SK-N-SH (cell line): ENCODE data around the gene AGAP1. TPM values are rescaled to one million over a fixed set of nuclear protein-coding genes. Genes with fewer than 3 reads are reported as not detected.

ENCODE experiments used
- CTCF ChIA-PET: fragments of 300-600, 350-600 bp; formaldehyde crosslinking; extraction: SDS; loops from one replicate; lab custom pipeline; 2021; lab: Yijun Ruan, JAX
- POLR2A ChIA-PET: fragments of 350-600 bp; sonication (Branson Sonifier 250); formaldehyde crosslinking; extraction: SDS; loops from one replicate; lab custom pipeline; 2020; ENCODE audit warnings: antibody characterized with exemption, inconsistent platforms; lab: Yijun Ruan, JAX
- DNase-seq: peaks from one replicate; pipeline ENCODE4 v3.0.0; 2012
- H2AFZ ChIP-seq: fragments of 200-600 bp; sonication (generic); 2 replicates; pipeline ENCODE4 v1.8.1; 2016; ENCODE audit warnings: antibody characterized with exemption, mild to moderate bottlenecking, low read depth
- H3F3A ChIP-seq: fragments of 200-600 bp; sonication (generic); replicated peaks from 2 replicates; pipeline ENCODE3; 2016; ENCODE audit warnings: antibody characterized with exemption, mild to moderate bottlenecking; ENCODE audit not compliant: insufficient read depth
- H3K27ac ChIP-seq, 2 experiments: fragments of 200-500 bp in 1 of 2; fragments of 200-600 bp in 1 of 2; sonication (Bioruptor generic) in 1 of 2; sonication (generic), shearing (Covaris generic) in 1 of 2; 2 replicates each; pipeline versions ENCODE4 v1.5.1 to v1.6.1; 2014 to 2016; ENCODE audit warnings: low read depth in 2 of 2, inconsistent platforms in 1 of 2, low read length in 1 of 2, mild to moderate bottlenecking in 1 of 2, mixed read lengths in 1 of 2
- H3K27me3 ChIP-seq: fragments of 200-600 bp; sonication (generic), shearing (Covaris generic); 2 replicates; pipeline ENCODE4 v1.6.1; 2016; ENCODE audit warnings: mixed run types; ENCODE audit not compliant: insufficient read depth
- H3K36me3 ChIP-seq, 2 experiments: fragments of 200-500 bp in 1 of 2; fragments of 200-600 bp in 1 of 2; sonication (Bioruptor generic) in 1 of 2; sonication (generic) in 1 of 2; replicated peaks in 1 of 2; 2 replicates each; pipeline versions ENCODE3 to v1.5.1; 2014 to 2016; ENCODE audit warnings: low read length in 1 of 2, mild to moderate bottlenecking in 1 of 2; ENCODE audit not compliant: insufficient read depth in 2 of 2, control insufficient read depth in 1 of 2
- H3K4me1 ChIP-seq, 2 experiments: fragments of 200-500 bp in 1 of 2; fragments of 200-600 bp in 1 of 2; sonication (Bioruptor generic) in 1 of 2; sonication (generic), shearing (Covaris generic) in 1 of 2; 2 replicates each; pipeline versions ENCODE4 v1.5.1 to v1.6.1; 2014 to 2016; ENCODE audit warnings: low read depth in 1 of 2, low read length in 1 of 2, mixed run types in 1 of 2; ENCODE audit not compliant: insufficient read depth in 2 of 2, control insufficient read depth in 1 of 2
- H3K4me2 ChIP-seq: fragments of 200-600 bp; sonication (generic), shearing (Covaris generic); 2 replicates; pipeline ENCODE4 v1.6.1; 2017; ENCODE audit warnings: mixed run types
- H3K4me3 ChIP-seq, 2 experiments: fragments of 200-500 bp in 1 of 2; fragments of 200-600 bp in 1 of 2; sonication (Bioruptor generic) in 1 of 2; sonication (generic), shearing (Covaris generic) in 1 of 2; 2 replicates each; pipeline versions ENCODE4 v1.5.1 to v1.8.1; 2014 to 2016; ENCODE audit warnings: low read depth in 2 of 2, inconsistent platforms in 1 of 2, low read length in 1 of 2, mild to moderate bottlenecking in 1 of 2, mixed read lengths in 1 of 2, moderate library complexity in 1 of 2
- H3K79me2 ChIP-seq: fragments of 200-600 bp; sonication (generic); 2 replicates; pipeline ENCODE4 v1.8.1; 2017; ENCODE audit warnings: mild to moderate bottlenecking; ENCODE audit not compliant: insufficient read depth
- H3K9ac ChIP-seq: fragments of 200-600 bp; sonication (generic); 2 replicates; pipeline ENCODE4 v1.6.1; 2017; ENCODE audit warnings: mixed run types
- H3K9me2 ChIP-seq: fragments of 200-600 bp; sonication (generic); 2 replicates; pipeline ENCODE4 v1.6.1; 2017; ENCODE audit warnings: mixed run types
- H3K9me3 ChIP-seq: fragments of 200-600 bp; sonication (generic); 2 replicates; pipeline ENCODE4 v1.6.1; 2017; ENCODE audit warnings: mixed run types, mild to moderate bottlenecking, moderate library complexity
- H4K20me1 ChIP-seq: fragments of 200-600 bp; sonication (generic); 2 replicates; pipeline ENCODE4 v1.6.1; 2017; ENCODE audit warnings: mild to moderate bottlenecking, mixed run types; ENCODE audit not compliant: insufficient read depth
- ELF1 ChIP-seq: IDR thresholded peaks from 2 replicates; pipeline ENCODE4 v1.4.0; 2012
- EP300 ChIP-seq, 2 experiments: IDR thresholded peaks; 2 replicates each; pipeline versions ENCODE4 v1.4.0 to v1.6.1; 2012; ENCODE audit warnings: borderline replicate concordance in 1 of 2, low read depth in 1 of 2, low read length in 1 of 2
- FOSL2 ChIP-seq: IDR thresholded peaks from 2 replicates; pipeline ENCODE4 v1.4.0; 2012; ENCODE audit warnings: low read depth, mild to moderate bottlenecking, moderate library complexity, borderline replicate concordance
- FOXJ3 ChIP-seq: sonication (generic); formaldehyde crosslinking; IDR thresholded peaks from 2 replicates; pipeline ENCODE4 v1.5.1; 2020; ENCODE audit warnings: mild to moderate bottlenecking, missing genetic modification reagents
- FOXM1 ChIP-seq: IDR thresholded peaks from 2 replicates; pipeline ENCODE4 v1.4.0; 2012; ENCODE audit warnings: low read depth, mild to moderate bottlenecking
- GATA2 ChIP-seq: sonication (generic); formaldehyde crosslinking; IDR thresholded peaks from 2 replicates; pipeline ENCODE4 v1.5.0; 2020; ENCODE audit warnings: mild to moderate bottlenecking, missing genetic modification reagents
- JUND ChIP-seq: IDR thresholded peaks from 2 replicates; pipeline ENCODE4 v1.4.0; 2012
- MXI1 ChIP-seq: IDR thresholded peaks from 2 replicates; pipeline ENCODE4 v1.6.1; 2012; ENCODE audit warnings: mild to moderate bottlenecking, low read depth, low read length, improper control_type of control experiment
- NRF1 ChIP-seq: IDR thresholded peaks from 2 replicates; pipeline ENCODE4 v1.6.1; 2012; ENCODE audit warnings: low read depth, mild to moderate bottlenecking, low read length
- RAD21 ChIP-seq: IDR thresholded peaks from 2 replicates; pipeline ENCODE4 v1.6.1; 2012; ENCODE audit warnings: mild to moderate bottlenecking, low read length
- RFX5 ChIP-seq: IDR thresholded peaks from 2 replicates; pipeline ENCODE4 v1.6.1; 2012; ENCODE audit warnings: mild to moderate bottlenecking, improper control_type of control experiment, low read length
- RXRA ChIP-seq: IDR thresholded peaks from 2 replicates; pipeline ENCODE4 v1.4.0; 2012; ENCODE audit warnings: low read depth, mild to moderate bottlenecking, borderline replicate concordance
- SIN3A ChIP-seq: IDR thresholded peaks from 2 replicates; pipeline ENCODE4 v1.6.1; 2012; ENCODE audit warnings: low read depth, mild to moderate bottlenecking, low read length, moderate library complexity, borderline replicate concordance
- TAF1 ChIP-seq: IDR thresholded peaks from 2 replicates; pipeline ENCODE4 v1.6.1; 2012; ENCODE audit warnings: low read depth, mild to moderate bottlenecking, low read length, moderate library complexity, borderline replicate concordance
- USF1 ChIP-seq: IDR thresholded peaks from 2 replicates; pipeline ENCODE4 v1.4.0; 2012; ENCODE audit warnings: low read depth, borderline replicate concordance
- YY1 ChIP-seq: IDR thresholded peaks from 2 replicates; pipeline ENCODE4 v1.4.0; 2012; ENCODE audit warnings: low read depth, mild to moderate bottlenecking
- ZBTB33 ChIP-seq: IDR thresholded peaks from 2 replicates; pipeline ENCODE4 v1.4.0; 2012; ENCODE audit warnings: low read depth, borderline replicate concordance
- WGBS: methylation state at CpG from one replicate; pipeline ENCODE4 v1.1.6; 2017; ENCODE audit warnings: low lambda C conversion rate; 5-methylcytosine and 5-hydroxymethylcytosine counted together
- polyA plus RNA-seq, 3 experiments: library from polyadenylated mRNA; depleted of rRNA; stranded (reverse); fragments of >200 nt; gene quantifications; 2 replicates each; pipeline ENCODE4 v1.2.3, GENCODE V29; 2012
- TF ChIP-seq, protein P1 (sequence below): IDR thresholded peaks from 2 replicates; pipeline ENCODE4 v1.4.0; 2012; ENCODE audit warnings: low read depth

Gene AGAP1
- polyA plus RNA-seq, 1 of the 3 experiments (the other 2 are of a cell fraction): 8.8 TPM

DNA sequence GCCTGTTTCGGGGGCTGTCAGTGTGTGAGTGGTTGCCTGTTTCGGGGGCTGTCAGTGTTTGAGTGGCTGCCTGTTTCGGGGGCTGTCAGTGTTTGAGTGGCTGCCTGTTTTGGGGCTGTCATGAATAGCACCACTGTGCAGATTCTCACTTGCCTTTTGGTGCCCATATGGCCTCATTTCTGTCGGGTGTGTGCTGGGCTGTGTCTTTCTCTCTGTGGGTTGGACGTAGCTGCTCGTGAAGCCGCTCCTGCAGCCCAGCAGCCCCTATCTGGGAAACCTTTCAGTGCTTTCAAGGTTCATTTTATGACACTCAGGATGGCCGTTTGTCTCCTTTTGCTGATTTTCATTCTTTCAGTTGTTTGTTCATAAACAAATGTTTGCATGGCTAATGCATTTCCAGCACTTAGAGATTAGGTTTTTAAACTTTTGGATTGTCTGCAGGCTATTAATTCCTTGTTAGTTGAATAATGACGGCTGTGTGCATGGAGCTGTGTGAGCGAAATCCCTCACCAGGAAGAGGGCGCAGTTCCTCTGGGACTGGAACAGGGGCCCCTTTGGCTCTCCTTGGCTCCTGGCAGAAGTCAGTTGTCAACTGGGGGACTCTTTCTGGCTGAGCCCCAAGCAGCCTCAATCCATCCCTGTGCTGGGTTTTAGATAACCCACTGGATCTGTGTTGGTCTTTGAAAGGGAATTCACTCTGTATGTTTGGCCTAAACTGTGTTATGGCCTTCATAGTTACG is 10.8 kb downstream of the AGAP1 start:
- POLR2A ChIA-PET: no interaction called here
- Histone ChIP-seq H3K79me2 (peaks cover 76% of the 10 kb centered on the region), H3K9ac (no peak overlapping the region), H3K27ac (peak overlapping the region in 1 of 2 experiments; percentile 30; a peak in 1 of 4 replicates), H4K20me1 (peaks cover 52% of the 10 kb centered on the region), H3K4me3 (no peak overlapping the region), H3K27me3 (no peaks in the 10 kb centered on the region), H3K36me3 (no peaks in the 10 kb centered on the region), H3K4me1 (peaks cover 24 to 40% of the 10 kb centered on the region in 2 experiments), H3K9me3 (no peaks in the 10 kb centered on the region), H2AFZ (no peak overlapping the region), H3K4me2 (no peak overlapping the region), H3F3A (peaks cover 3% of the 10 kb centered on the region), H3K9me2 (no peaks in the 10 kb centered on the region)
- CTCF ChIA-PET: interaction anchor here (0.9 to 2.9 kb wide), 5 partner anchors 10 to 157 kb away, joined by 3 to 10 read pairs (median 4); no protein-coding TSS in a partner anchor
- TF ChIP-seq EP300 (IDR thresholded peaks at IDR 0.05; ENCODE audit: borderline replicate concordance in 1 of 2, low read depth in 1 of 2, low read length in 1 of 2) (no peak), MXI1 (0 out of 2 replicates have a peak, but pooled peaks have one; percentile 15), USF1 (no peak)
- WGBS: 92% methylated on average over 11 of the region's 12 CpGs
- DNase-seq: peak; percentile 49

GRCh38 chr2:235505181-235505741 is 11.4 kb downstream of the AGAP1 start:
- H3K4me1 ChIP-seq: peaks cover 24 to 39% of the 10 kb centered on the region in 2 experiments
- no peaks in the 10 kb centered on the region for H3K36me3 ChIP-seq
- peak; percentile 53 for DNase-seq
- no peak overlapping the region for H2AFZ ChIP-seq
- ChIA-PET POLR2A (no interaction called here), CTCF (interaction anchor here (0.9 to 2.9 kb wide), 4 partner anchors 9 to 89 kb away, joined by 3 to 10 read pairs (median 4); no protein-coding TSS in a partner anchor)
- peaks cover 3% of the 10 kb centered on the region for H3F3A ChIP-seq
- no peak overlapping the region for H3K9ac ChIP-seq
- TF ChIP-seq YY1 (no peak), NRF1 (no peak), GATA2 (CRISPR knock-in tag) (no peak; the same call in 1 of the 2 replicates), EP300 (IDR thresholded peaks at IDR 0.05; ENCODE audit: borderline replicate concordance in 1 of 2, low read depth in 1 of 2, low read length in 1 of 2) (no peak), ELF1 (no peak), FOXM1 (no peak), RFX5 (no peak), USF1 (no peak), TAF1 (no peak), MXI1 (no peak), SIN3A (no peak), RXRA (no peak), RAD21 (no peak), FOSL2 (no peak), JUND (no peak), ZBTB33 (no peak), FOXJ3 (CRISPR knock-in tag) (no peak)
- TF ChIP-seq, protein P1, sequence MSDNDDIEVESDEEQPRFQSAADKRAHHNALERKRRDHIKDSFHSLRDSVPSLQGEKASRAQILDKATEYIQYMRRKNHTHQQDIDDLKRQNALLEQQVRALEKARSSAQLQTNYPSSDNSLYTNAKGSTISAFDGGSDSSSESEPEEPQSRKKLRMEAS: no peak
- H3K4me3 ChIP-seq: no peak overlapping the region
- 93% methylated on average over 7 of the region's 7 CpGs for WGBS
- H3K27ac ChIP-seq: peak overlapping the region in 1 of 2 experiments; percentile 30; a peak in 1 of 4 replicates
- no peaks in the 10 kb centered on the region for H3K27me3 ChIP-seq
- no peak overlapping the region for H3K4me2 ChIP-seq
- peaks cover 76% of the 10 kb centered on the region for H3K79me2 ChIP-seq
- H4K20me1 ChIP-seq: peaks cover 50% of the 10 kb centered on the region
- no peaks in the 10 kb centered on the region for H3K9me3 ChIP-seq
- no peaks in the 10 kb centered on the region for H3K9me2 ChIP-seq
